GM13976 (cell line): ENCODE measurements around the gene CISD3.
A peak's percentile ranks its signal among the peaks of the same experiment; 100 is the strongest.

Experiments
- DNase-seq: peaks from one replicate; pipeline ENCODE4 v3.0.0; 2012; ENCODE audit warnings: low spot score
- CTCF ChIP-seq: IDR thresholded peaks from 2 replicates; pipeline ENCODE4 v1.5.1; 2012; ENCODE audit warnings: borderline replicate concordance, mild to moderate bottlenecking; ENCODE audit not compliant: insufficient read depth; ENCODE audit errors: extremely low read depth, missing control alignments, control extremely low read depth
- in situ Hi-C: fragments of 300-500 bp; cut with MboI; formaldehyde crosslinking; loops from one replicate; pipeline ENCODE4 v1.12.0; 2022; ENCODE audit warnings: low sequenced_read_pairs, mixed read lengths, inconsistent platforms; ENCODE audit not compliant: unreplicated experiment

The CISD3 gene

DNA sequence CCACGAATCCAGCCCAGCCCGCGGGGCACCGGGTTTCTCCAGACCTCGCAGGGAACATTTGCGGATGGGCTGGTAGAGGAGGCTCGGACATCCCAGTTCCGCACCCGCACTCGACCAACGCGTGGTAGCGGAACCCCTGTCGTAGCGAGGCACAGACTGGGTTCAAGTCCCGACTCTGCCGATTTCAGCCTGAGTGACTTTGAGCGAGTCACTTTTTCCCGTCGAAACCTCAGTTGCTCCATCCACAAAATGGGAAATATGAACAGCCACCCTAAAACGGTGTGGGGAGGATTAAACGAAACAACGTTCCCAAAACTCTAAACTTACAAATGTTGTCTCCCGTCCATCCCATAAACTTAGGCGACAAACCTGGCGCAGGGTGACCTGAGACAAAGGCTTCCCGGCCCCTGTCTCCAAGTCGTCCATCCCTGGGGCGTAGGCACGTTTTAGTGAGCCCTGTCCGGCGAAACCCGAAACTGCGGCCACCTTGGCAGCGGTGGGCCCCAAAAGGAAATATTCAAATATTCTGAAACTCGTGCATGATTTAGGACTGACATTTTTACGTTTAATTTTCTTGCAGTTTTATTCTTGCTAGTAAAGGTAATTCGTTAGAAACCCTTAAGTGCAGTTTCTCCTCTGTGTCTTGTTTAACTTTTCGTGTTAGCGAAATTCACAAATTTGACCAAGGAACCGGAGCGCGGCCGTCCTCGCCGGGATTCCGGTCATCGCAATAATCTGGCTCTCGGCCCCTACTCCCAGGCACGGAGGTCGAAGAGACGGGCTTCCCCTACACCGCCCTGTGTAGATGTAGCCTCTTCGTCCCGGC is 27.0 kb upstream of the CISD3 start:
- in situ Hi-C loops: no loop called here
- no peak for TF ChIP-seq CTCF
- peak; percentile 31 for DNase-seq

GRCh38 chr17:38703742-38704605 is 26.2 kb upstream of the CISD3 start:
- DNase-seq: peak; percentile 86
- no peak for TF ChIP-seq CTCF
- in situ Hi-C loops: no loop called here

DNA sequence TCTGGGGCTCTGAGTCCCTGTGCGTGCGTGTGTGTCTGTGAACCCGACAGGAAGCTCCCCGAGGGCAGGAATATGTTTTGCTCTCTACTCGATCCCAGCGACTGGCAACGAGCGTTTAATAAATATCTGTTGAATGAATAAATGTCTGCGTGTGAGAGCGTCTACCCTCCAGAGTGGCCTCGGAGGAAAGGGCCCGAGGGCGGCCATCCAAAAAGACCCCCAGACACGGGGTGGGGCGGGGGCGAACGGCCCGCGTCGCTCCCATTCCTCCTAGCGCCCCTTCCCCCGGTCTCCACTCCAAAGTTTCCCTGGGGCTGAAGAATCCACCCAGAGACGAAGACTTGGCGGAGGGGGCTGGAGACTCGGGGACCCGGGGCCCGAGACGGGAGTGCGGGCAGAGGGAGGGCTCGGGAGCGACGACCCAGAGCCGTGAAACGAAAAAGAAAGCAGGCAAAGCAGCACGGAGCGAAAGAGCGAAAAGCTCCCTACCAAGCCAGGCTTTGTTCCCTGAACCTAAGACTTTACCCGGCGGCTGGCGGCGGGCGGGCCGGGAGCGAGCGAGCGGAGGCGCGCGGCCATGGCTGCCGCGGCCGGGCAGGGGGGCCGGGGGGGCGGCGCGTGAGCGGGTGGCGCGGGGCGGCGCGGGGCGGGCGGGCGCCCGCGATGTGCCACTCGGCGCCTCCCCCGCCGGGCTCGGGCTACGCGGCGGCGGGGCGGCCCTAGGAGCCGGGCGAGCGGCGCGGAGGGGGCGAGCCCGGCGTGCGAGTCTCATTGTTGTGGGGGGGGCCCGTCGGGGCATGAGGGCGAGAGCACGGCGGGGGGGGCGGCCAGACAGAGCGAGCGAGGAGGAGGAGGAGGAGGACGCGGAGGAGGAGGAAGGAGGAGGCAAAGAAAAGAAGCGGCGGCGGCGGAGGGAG is 25.3 kb upstream of the CISD3 start, which contains the start of gene MLLT6:
Gene MLLT6 (plus strand): TSS at position 668 of the 917 bp plus-strand sequence. CDS start 360 bp downstream, outside the sequence.
- no peak for TF ChIP-seq CTCF
- in situ Hi-C loops: no loop called here
- DNase-seq: peak; percentile 79

GRCh38 chr17:38705523-38705802 is 24.7 kb upstream of the CISD3 start:
- in situ Hi-C loops: no loop called here
- peak; percentile 74 for DNase-seq
- no peak for TF ChIP-seq CTCF

GRCh38 chr17:38705803-38706504 is 24.2 kb upstream of the CISD3 start:
- in situ Hi-C loops: no loop called here
- no peak for DNase-seq
- TF ChIP-seq CTCF: no peak
